ENCODE measurements around the gene LRGUK.

DNA sequence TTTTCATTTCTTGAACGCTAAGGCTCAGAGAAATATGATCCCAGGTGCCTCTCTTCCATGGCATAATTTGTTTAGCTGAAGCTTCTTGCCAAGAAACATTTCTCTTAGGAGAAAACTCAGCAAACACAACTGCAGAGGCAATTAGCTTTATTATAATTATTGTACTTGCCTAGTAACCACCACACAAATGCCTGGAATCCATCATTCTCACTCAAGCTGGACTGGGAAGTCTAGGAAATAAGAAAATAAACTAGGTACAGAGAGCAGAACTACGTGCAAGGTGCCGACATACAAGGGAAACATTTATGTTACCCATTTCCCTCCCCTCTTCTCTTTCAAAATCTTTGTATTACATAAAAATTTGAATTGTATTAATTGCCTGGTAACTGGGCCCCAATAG is 174.5 kb downstream of the LRGUK start:
- TF ChIP-seq, protein P1, sequence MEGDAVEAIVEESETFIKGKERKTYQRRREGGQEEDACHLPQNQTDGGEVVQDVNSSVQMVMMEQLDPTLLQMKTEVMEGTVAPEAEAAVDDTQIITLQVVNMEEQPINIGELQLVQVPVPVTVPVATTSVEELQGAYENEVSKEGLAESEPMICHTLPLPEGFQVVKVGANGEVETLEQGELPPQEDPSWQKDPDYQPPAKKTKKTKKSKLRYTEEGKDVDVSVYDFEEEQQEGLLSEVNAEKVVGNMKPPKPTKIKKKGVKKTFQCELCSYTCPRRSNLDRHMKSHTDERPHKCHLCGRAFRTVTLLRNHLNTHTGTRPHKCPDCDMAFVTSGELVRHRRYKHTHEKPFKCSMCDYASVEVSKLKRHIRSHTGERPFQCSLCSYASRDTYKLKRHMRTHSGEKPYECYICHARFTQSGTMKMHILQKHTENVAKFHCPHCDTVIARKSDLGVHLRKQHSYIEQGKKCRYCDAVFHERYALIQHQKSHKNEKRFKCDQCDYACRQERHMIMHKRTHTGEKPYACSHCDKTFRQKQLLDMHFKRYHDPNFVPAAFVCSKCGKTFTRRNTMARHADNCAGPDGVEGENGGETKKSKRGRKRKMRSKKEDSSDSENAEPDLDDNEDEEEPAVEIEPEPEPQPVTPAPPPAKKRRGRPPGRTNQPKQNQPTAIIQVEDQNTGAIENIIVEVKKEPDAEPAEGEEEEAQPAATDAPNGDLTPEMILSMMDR (conservative IDR thresholded peaks at IDR 0.05; ENCODE audit: low read depth, low read length) = no peak
- TF ChIP-seq POLR2A (IDR thresholded peaks at IDR 0.05; ENCODE audit: low read depth, low read length) (no peak), RAD21 (IDR thresholded peaks at IDR 0.05; ENCODE audit: low read length) (no peak), RFX5 (IDR thresholded peaks at IDR 0.05; ENCODE audit: low read depth, low read length) (no peak), MAFK (IDR thresholded peaks at IDR 0.05; ENCODE audit: low read depth, low read length) (no peak), USF2 (IDR thresholded peaks at IDR 0.05; ENCODE audit: low read depth, low read length) (no peak), MXI1 (IDR thresholded peaks at IDR 0.05; ENCODE audit: borderline replicate concordance, low read depth, low read length) (no peak), FOS (IDR thresholded peaks at IDR 0.05; ENCODE audit: low read depth, low read length) (no peak)
